Activated naive CD4-positive, alpha-beta T cell treated with anti-CD3 and anti-CD28 coated beads, Interleukin-2, amount 10 ng/mL, durations not matched to agents 7 days and 5 days (primary cell): ENCODE results near the gene ACVR2B.

Source experiments
- CTCF ChIA-PET: fragments of 350-600 bp; sonication (Branson Sonifier 250); formaldehyde crosslinking; loops from one replicate; lab custom pipeline; 2021; ENCODE audit warnings: antibody characterized with exemption; lab: Charles Lee
- DNase-seq: peaks from one replicate; pipeline ENCODE4 v3.0.0-alpha.2; 2020
- H3K27ac Mint-ChIP-seq: one replicate; pipeline ENCODE4 v1.8.0; 2021; ENCODE audit warnings: mild to moderate bottlenecking, moderate library complexity, mixed read lengths
- H3K27me3 Mint-ChIP-seq: one replicate; pipeline ENCODE4 v1.8.0; 2021; ENCODE audit warnings: mild to moderate bottlenecking, mixed read lengths
- H3K36me3 Mint-ChIP-seq: one replicate; pipeline ENCODE4 v1.8.0; 2021; ENCODE audit warnings: mixed read lengths
- H3K4me1 Mint-ChIP-seq: one replicate; pipeline ENCODE4 v1.8.0; 2021; ENCODE audit warnings: mixed read lengths
- H3K4me3 Mint-ChIP-seq: one replicate; pipeline ENCODE4 v1.8.0; 2021; ENCODE audit warnings: mild to moderate bottlenecking, moderate library complexity, mixed read lengths
- H3K9me3 Mint-ChIP-seq: one replicate; pipeline ENCODE4 v1.8.0; 2021; ENCODE audit warnings: mixed read lengths

ACVR2B gene

GRCh38 chr3:38538773-38539353, 85.2 kb downstream of the ACVR2B start:
- no peak for DNase-seq
- Mint-ChIP-seq H3K36me3 (no peaks in the 10 kb centered on the region), H3K4me1 (no peaks in the 10 kb centered on the region), H3K27me3 (no peaks in the 10 kb centered on the region), H3K4me3 (no peak overlapping the region), H3K27ac (no peak overlapping the region), H3K9me3 (no peaks in the 10 kb centered on the region)
- CTCF ChIA-PET, result no interaction called here

- H3K27ac Mint-ChIP-seq, result no peak overlapping the region
- peaks cover 15% of the 10 kb centered on the region for H3K27me3 Mint-ChIP-seq
- H3K9me3 Mint-ChIP-seq, result no peaks in the 10 kb centered on the region
- no peak for DNase-seq
- H3K4me1 Mint-ChIP-seq, result no peaks in the 10 kb centered on the region
- CTCF ChIA-PET, result no interaction called here
- H3K4me3 Mint-ChIP-seq, result no peak overlapping the region
- H3K36me3 Mint-ChIP-seq, result no peaks in the 10 kb centered on the region
Measured at GRCh38 chr3:38541806-38542205, 88.1 kb downstream of the ACVR2B start.
